Measurements from ENCODE around the gene ATP6V0D1. TPM values are rescaled to one million over a fixed set of nuclear protein-coding genes. Genes with fewer than 3 reads are reported as not detected.

The ATP6V0D1 gene
- total and polyA plus RNA-seq, 11 donors: 18.6 to 141 (median 68.5) TPM

GRCh38 chr16:67400901-67401300 is 80.1 kb downstream of the ATP6V0D1 start:
- no peak for ATAC-seq
- H3K9me3 ChIP-seq: no peaks in the 10 kb centered on the region
- intact Hi-C loops (cut with DNase I): no loop called here
- WGBS, 4 donors: 92 to 97% (median 96%) methylated on average over 13 to 14 of the region's 14 CpGs
- TF ChIP-seq POLR2A (IDR thresholded peaks at IDR 0.05) (no peak), CTCF (IDR thresholded peaks at IDR 0.05) (no peak)
- DNase-seq: no peak
- no peak overlapping the region for H3K27ac ChIP-seq
- H3K4me3 ChIP-seq: no peak overlapping the region
- no peaks in the 10 kb centered on the region for H3K36me3 ChIP-seq
- peaks cover 0 to 2% (median 0%) of the 10 kb centered on the region in 9 donors for H3K27me3 ChIP-seq
- peaks cover 4 to 49% (median 25%) of the 10 kb centered on the region in 12 donors for H3K4me1 ChIP-seq

GRCh38 chr16:67399749-67400704 is 80.9 kb downstream of the ATP6V0D1 start:
- 78 to 84% (median 79%) methylated on average over 11 to 19 of the region's 19 CpGs for WGBS, 4 donors
- Histone ChIP-seq H3K4me1 (peaks cover 5 to 49% (median 28%) of the 10 kb centered on the region in 12 donors), H3K27ac (no peak overlapping the region), H3K27me3 (peaks cover 0 to 11% (median 0%) of the 10 kb centered on the region in 9 donors), H3K36me3 (no peaks in the 10 kb centered on the region), H3K4me3 (no peak overlapping the region), H3K9me3 (no peaks in the 10 kb centered on the region)
- ATAC-seq (no peak), DNase-seq (no peak)
- TF ChIP-seq POLR2A (IDR thresholded peaks at IDR 0.05) (no peak), CTCF (IDR thresholded peaks at IDR 0.05) (peak in 4 of 12 donors; percentile 1 to 15 (median 9))
- intact Hi-C loops (cut with DNase I): loop anchor here in 8 of 10 donors (5.0 to 10.0 kb wide), 5 partner anchors 55 to 138 kb away; partner anchors contain the start of gene PLEKHG4 (in 1 of the 8)

- intact Hi-C loops (cut with DNase I): loop anchor here in 8 of 10 donors (5.0 to 10.0 kb wide), 5 partner anchors 54 to 137 kb away; partner anchors contain the start of gene PLEKHG4 (in 1 of the 8)
- peaks cover 5 to 56% (median 32%) of the 10 kb centered on the region in 12 donors for H3K4me1 ChIP-seq
- ATAC-seq: peak in 3 of 4 donors; percentile 40 to 46 (median 45)
- H3K27me3 ChIP-seq: peaks cover 0 to 13% (median 0%) of the 10 kb centered on the region in 9 donors
- TF ChIP-seq POLR2A (IDR thresholded peaks at IDR 0.05) (no peak), CTCF (IDR thresholded peaks at IDR 0.05) (peak; percentile 65 to 86 (median 74))
- 16 to 29% (median 23%) methylated on average over 24 to 42 of the region's 42 CpGs for WGBS, 4 donors
- peak in 3 of 5 donors; percentile 45 to 82 (median 65) for DNase-seq
- peak overlapping the region in 7 of 12 donors; percentile 8 to 40 (median 27) for H3K4me3 ChIP-seq
- H3K36me3 ChIP-seq: no peaks in the 10 kb centered on the region
- H3K27ac ChIP-seq: peak overlapping the region in 2 of 12 donors; percentile 64 to 78
- no peaks in the 10 kb centered on the region for H3K9me3 ChIP-seq
Measured at GRCh38 chr16:67399218-67399733, 81.7 kb downstream of the ATP6V0D1 start.
